Measurements from ENCODE around the gene OR5B2. TPM values are rescaled to one million over a fixed set of nuclear protein-coding genes. Genes with fewer than 3 reads are reported as not detected.

Gene OR5B2
- total RNA-seq, 1 donor from 2014 or later: not detected

Other genes starting within 250 kb of the OR5B2 start
- not detected in 2 replicates for gene OR9Q2, start 239.1 kb downstream of the OR5B2 start, total RNA-seq
- gene OR1S2, start 224.0 kb downstream of the OR5B2 start, total RNA-seq: not detected in 2 replicates
- not detected in 2 replicates for gene OR1S1, start 215.4 kb downstream of the OR5B2 start, total RNA-seq
- gene OR10Q1, start 199.2 kb downstream of the OR5B2 start, total RNA-seq: not detected in 2 replicates
- not detected in 2 replicates for gene OR10W1, start 159.9 kb downstream of the OR5B2 start, total RNA-seq
- not detected in 2 replicates for gene OR5B17, start 69.1 kb downstream of the OR5B2 start, total RNA-seq
- gene OR5B3, start 21.2 kb downstream of the OR5B2 start, total RNA-seq: not detected in 2 replicates
- not detected in 2 replicates for gene OR5B12, start 14.1 kb upstream of the OR5B2 start, total RNA-seq
- 0.54 and 1.1 TPM in 2 replicates for gene OR5B21, start 80.0 kb upstream of the OR5B2 start, total RNA-seq
- 138 and 144 TPM in 2 replicates for gene LPXN, start 147.7 kb upstream of the OR5B2 start, total RNA-seq
- gene ZFP91, start 150.9 kb upstream of the OR5B2 start, total RNA-seq: 54.1 and 55.7 TPM in 2 replicates
- 2.6 and 3.1 TPM in 2 replicates for gene CNTF, start 194.5 kb upstream of the OR5B2 start, total RNA-seq

All from T-helper 1 cell treated with Interleukin-12 subunit alpha and Interleukin-12 subunit beta and Interleukin-4 antibody, amounts not matched to agents 30 ng/mL and 1 ng/mL, for 36 hours (primary cell).